GM12878 (cell line): Measurements from ENCODE around the gene PLAGL1. TPM values are rescaled to one million over a fixed set of nuclear protein-coding genes. Genes with fewer than 3 reads are reported as not detected.

Experiments used
- ATAC-seq: fragments of 200-7000 bp; cut with Tn5 transposase; 3 replicates; pipeline ENCODE4 v1.9.1; 2020; ENCODE audit warnings: mild to moderate bottlenecking, moderate library complexity
- BruUV-seq: library from RNA; stranded (reverse); fragments of 400-500 nt; replicated peaks from 2 replicates; lab custom pipeline; 2021; lab: Mats Ljungman, UMichigan
- CTCF ChIA-PET: fragments of 300-600 bp; sonication (Branson Sonifier 250); formaldehyde crosslinking; extraction: SDS; loops from one replicate; lab custom pipeline; 2021; ENCODE audit warnings: inconsistent platforms; lab: Yijun Ruan, JAX
- POLR2A ChIA-PET: fragments of 350-600 bp; formaldehyde crosslinking; extraction: SDS; loops from one replicate; lab custom pipeline; 2021; ENCODE audit warnings: inconsistent platforms; lab: Charles Lee
- RAD21 ChIA-PET: fragments of 300-600 bp; sonication (Branson Sonifier 250); formaldehyde crosslinking; loops from one replicate; lab custom pipeline; 2023; ENCODE audit warnings: antibody characterized with exemption; ENCODE audit not compliant: unreplicated experiment; lab: Charles Lee
- SMC1A ChIA-PET: fragments of 300-600 bp; sonication (Branson Sonifier 250); formaldehyde crosslinking; loops from one replicate; lab custom pipeline; 2023; ENCODE audit not compliant: unreplicated experiment, uncharacterized antibody; lab: Charles Lee
- DNase-seq: peaks from one replicate; pipeline ENCODE4 v3.0.0-alpha.2; 2011; ENCODE audit warnings: low read depth, low spot score
- FAIRE-seq: peaks from 3 replicates; lab custom pipeline; 2011; peaks lifted over from hg19 to GRCh38; lab: Jason Lieb, UNC
- H2AFZ ChIP-seq: 2 replicates; pipeline ENCODE4 v1.6.0; 2011; ENCODE audit warnings: low read depth, low read length, control low read depth; ENCODE audit not compliant: control insufficient read depth
- H3K27ac ChIP-seq: 2 replicates; pipeline ENCODE4 v1.5.1; 2011; ENCODE audit warnings: control low read depth; ENCODE audit not compliant: control insufficient read depth, insufficient read depth
- H3K27me3 ChIP-seq, 2 experiments: replicated peaks in 1 of 2; 2 replicates each; pipeline versions ENCODE4 v1.6.0 to v1.6.1; 2011; ENCODE audit warnings: low read length in 1 of 2; ENCODE audit not compliant: control insufficient read depth in 2 of 2, insufficient read depth in 2 of 2
- H3K36me3 ChIP-seq, 2 experiments: 2 replicates each; pipeline ENCODE4 v1.5.1; 2011; ENCODE audit warnings: low read length in 1 of 2; ENCODE audit not compliant: control insufficient read depth in 2 of 2, insufficient read depth in 2 of 2
- H3K4me1 ChIP-seq: 2 replicates; pipeline ENCODE4 v1.6.1; 2011; ENCODE audit warnings: mild to moderate bottlenecking, low read length, moderate library complexity, mixed read lengths; ENCODE audit not compliant: control insufficient read depth, insufficient read depth
- H3K4me2 ChIP-seq: 2 replicates; pipeline ENCODE4 v1.6.0; 2011; ENCODE audit warnings: control low read depth; ENCODE audit not compliant: control insufficient read depth, insufficient read depth
- H3K4me3 ChIP-seq: fragments of 200-600 bp; sonication (generic); 2 replicates; pipeline ENCODE4 v1.5.1; 2016
- H3K79me2 ChIP-seq: 2 replicates; pipeline ENCODE4 v1.6.0; 2011; ENCODE audit warnings: low read length; ENCODE audit not compliant: control insufficient read depth, insufficient read depth
- H3K9ac ChIP-seq: 2 replicates; pipeline ENCODE4 v1.8.0; 2011; ENCODE audit warnings: low read length, control low read depth, mixed read lengths; ENCODE audit not compliant: control insufficient read depth, insufficient read depth
- H3K9me3 ChIP-seq: replicated peaks from 3 replicates; pipeline ENCODE4 v1.5.1; 2011; ENCODE audit warnings: mild to moderate bottlenecking, low read length; ENCODE audit not compliant: control insufficient read depth, insufficient read depth
- H4K20me1 ChIP-seq: 2 replicates; pipeline ENCODE4 v1.6.0; 2011; ENCODE audit not compliant: control insufficient read depth, insufficient read depth
- BRCA1 ChIP-seq: IDR thresholded peaks from 2 replicates; pipeline ENCODE4 v1.6.1; 2011; ENCODE audit warnings: low read depth, low read length, improper control_type of control experiment
- CBX3 ChIP-seq: fragments of 200-600 bp; sonication (generic); IDR thresholded peaks from 2 replicates; pipeline ENCODE4 v1.6.1; 2016; ENCODE audit warnings: low read depth, borderline replicate concordance
- CHD2 ChIP-seq: IDR thresholded peaks from 2 replicates; pipeline ENCODE4 v1.6.1; 2011; ENCODE audit warnings: low read depth, low read length, improper control_type of control experiment, borderline replicate concordance
- IKZF1 ChIP-seq: fragments of 450-650 bp; conservative IDR thresholded peaks from 2 replicates; pipeline ENCODE4 v1.6.1; 2017; ENCODE audit warnings: antibody characterized with exemption, mild to moderate bottlenecking
- MTA3 ChIP-seq: IDR thresholded peaks from 2 replicates; pipeline ENCODE4 v1.6.1; 2012; ENCODE audit warnings: low read length, inconsistent platforms, borderline replicate concordance
- MXI1 ChIP-seq: fragments of 150-350 bp; IDR thresholded peaks from 2 replicates; pipeline ENCODE4 v1.6.1; 2011; ENCODE audit warnings: low read depth, mild to moderate bottlenecking, inconsistent platforms, low read length, improper control_type of control experiment
- NR2C1 ChIP-seq: fragments of 450-650 bp; IDR thresholded peaks from 2 replicates; pipeline ENCODE4 v1.6.1; 2017; ENCODE audit warnings: antibody characterized with exemption, mild to moderate bottlenecking, moderate library complexity
- NR2F1 ChIP-seq: fragments of 450-650 bp; conservative IDR thresholded peaks from 2 replicates; pipeline ENCODE4 v1.6.1; 2017; ENCODE audit warnings: mild to moderate bottlenecking
- RELA ChIP-seq: fragments of 450-650 bp; IDR thresholded peaks from 2 replicates; pipeline ENCODE4 v1.8.0; 2014; ENCODE audit warnings: borderline replicate concordance; ENCODE audit not compliant: partially characterized antibody
- TBL1XR1 ChIP-seq: IDR thresholded peaks from 2 replicates; pipeline ENCODE4 v1.6.1; 2012; ENCODE audit warnings: low read depth, low read length, improper control_type of control experiment
- YBX1 ChIP-seq: fragments of 450-650 bp; IDR thresholded peaks from 2 replicates; pipeline ENCODE4 v1.6.1; 2016; ENCODE audit warnings: antibody characterized with exemption
- ZNF207 ChIP-seq: fragments of 450-650 bp; IDR thresholded peaks from 2 replicates; pipeline ENCODE4 v1.6.1; 2014; ENCODE audit warnings: antibody characterized with exemption, mild to moderate bottlenecking, borderline replicate concordance
- WGBS: methylation state at CpG from one replicate; pipeline ENCODE4 v1.1.6; 2016; ENCODE audit warnings: low lambda C conversion rate; ENCODE audit not compliant: insufficient replicate concordance, insufficient coverage; ENCODE audit errors: missing lambda C conversion rate; 5-methylcytosine and 5-hydroxymethylcytosine counted together
- in situ Hi-C: fragments of 300-500 bp; cut with MboI; formaldehyde crosslinking; loops from 9 replicates; pipeline ENCODE4 v1.14.3; 2018; ENCODE audit warnings: mixed read lengths
- intact Hi-C: fragments of 100-400 bp; cut with micrococcal nuclease; formaldehyde crosslinking; loops from one replicate; pipeline ENCODE4 v1.14.2; 2022; ENCODE audit not compliant: unreplicated experiment
- polyA plus RNA-seq, 11 experiments: library from polyadenylated mRNA; depleted of rRNA in 4 of 11; unstranded in 6 of 11; stranded (reverse) in 5 of 11; fragments of >200 nt; fragmentation: Nextera tagmentation in 4 of 11; fragmentation: Illumina TruSeq in 1 of 11; extraction: Ambion mirVana in 4 of 11; extraction: Trizol in 1 of 11; gene quantifications; 1 replicate in 1 of 11; 2 replicates in 10 of 11; pipeline versions ENCODE4 v1.2.1 to v1.2.3, GENCODE V29; 2011 to 2016; ENCODE audit warnings: inconsistent platforms in 2 of 11, missing spikeins in 2 of 11, low read depth in 1 of 11
- total RNA-seq, 4 experiments: library from RNA; depleted of rRNA in 3 of 4; stranded (reverse); fragments of >200 nt in 3 of 4; fragmentation: Illumina TruSeq in 1 of 4; extraction: Trizol in 1 of 4; gene quantifications; 2 replicates each; pipeline versions ENCODE4 v1.2.1 to v1.2.3, GENCODE V29; 2013 to 2021
- TF ChIP-seq, protein P1 (sequence below): fragments of 450-650 bp; formaldehyde crosslinking; IDR thresholded peaks from 2 replicates; pipeline ENCODE4 v1.4.0; 2020; ENCODE audit warnings: mild to moderate bottlenecking, moderate library complexity
- TF ChIP-seq, protein P2 (sequence below): fragments of 450-650 bp; IDR thresholded peaks from 2 replicates; pipeline ENCODE4 v1.6.1; 2014; ENCODE audit warnings: mild to moderate bottlenecking

The PLAGL1 gene
- total and polyA plus RNA-seq, 10 of the 15 experiments (the other 5 are each of a cell fraction or from before 2014, with no cell fraction given): 2.6 to 19.1 (median 5.7) TPM

DNA sequence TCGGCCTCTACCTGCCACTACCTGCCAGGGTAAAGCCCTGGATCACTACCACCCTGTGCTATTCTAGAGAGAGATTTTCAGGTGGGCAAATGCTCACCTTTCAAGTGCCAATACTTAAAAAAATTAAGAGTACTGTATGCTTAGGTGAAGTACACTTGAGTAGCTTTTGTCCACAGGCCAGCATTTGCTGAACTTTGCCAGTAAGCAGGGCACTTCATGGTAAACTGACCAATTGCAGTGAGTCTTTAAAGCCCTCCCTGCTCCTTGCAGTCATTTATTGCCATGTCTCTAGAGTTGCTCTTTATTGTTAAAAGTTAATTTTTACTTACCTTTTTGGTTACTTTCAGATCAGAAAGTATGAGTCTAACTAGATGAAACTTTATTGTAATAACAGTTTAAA lies 58.5 kb downstream of the PLAGL1 start (continued):
- TF ChIP-seq TBL1XR1 (no peak), IKZF1 (no peak), RELA (no peak)

DNA sequence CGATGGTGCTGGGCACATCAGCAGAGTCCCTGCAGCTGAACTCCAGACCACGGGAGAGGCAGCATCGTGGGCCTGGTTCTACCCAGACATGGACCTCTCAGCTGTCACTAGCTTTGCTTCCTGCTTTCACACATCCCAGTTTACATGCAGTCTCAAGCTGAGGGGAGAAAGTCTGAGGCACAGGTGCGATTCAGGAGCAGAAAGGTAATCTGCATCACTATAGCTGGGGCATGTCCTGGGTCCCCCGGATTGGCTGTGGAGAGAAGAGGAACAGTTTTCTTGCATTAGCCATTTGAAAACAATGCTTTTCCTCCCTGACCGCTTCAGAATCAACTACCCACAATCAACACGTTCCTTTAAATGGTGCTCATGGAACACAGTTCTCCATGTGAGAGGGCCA lies 59.9 kb downstream of the PLAGL1 start:
- in situ Hi-C loops (loop anchor here (10.0 kb wide), 1 partner anchor 277 kb away; no protein-coding TSS in a partner anchor), intact Hi-C loops (no loop called here)
- no peaks in the 10 kb centered on the region; a peak in 1 of 4 replicates for H3K36me3 ChIP-seq
- H3K9me3 ChIP-seq: no peaks in the 10 kb centered on the region
- POLR2A ChIA-PET: no interaction called here
- TF ChIP-seq CHD2: no peak
- TF ChIP-seq, protein P1, sequence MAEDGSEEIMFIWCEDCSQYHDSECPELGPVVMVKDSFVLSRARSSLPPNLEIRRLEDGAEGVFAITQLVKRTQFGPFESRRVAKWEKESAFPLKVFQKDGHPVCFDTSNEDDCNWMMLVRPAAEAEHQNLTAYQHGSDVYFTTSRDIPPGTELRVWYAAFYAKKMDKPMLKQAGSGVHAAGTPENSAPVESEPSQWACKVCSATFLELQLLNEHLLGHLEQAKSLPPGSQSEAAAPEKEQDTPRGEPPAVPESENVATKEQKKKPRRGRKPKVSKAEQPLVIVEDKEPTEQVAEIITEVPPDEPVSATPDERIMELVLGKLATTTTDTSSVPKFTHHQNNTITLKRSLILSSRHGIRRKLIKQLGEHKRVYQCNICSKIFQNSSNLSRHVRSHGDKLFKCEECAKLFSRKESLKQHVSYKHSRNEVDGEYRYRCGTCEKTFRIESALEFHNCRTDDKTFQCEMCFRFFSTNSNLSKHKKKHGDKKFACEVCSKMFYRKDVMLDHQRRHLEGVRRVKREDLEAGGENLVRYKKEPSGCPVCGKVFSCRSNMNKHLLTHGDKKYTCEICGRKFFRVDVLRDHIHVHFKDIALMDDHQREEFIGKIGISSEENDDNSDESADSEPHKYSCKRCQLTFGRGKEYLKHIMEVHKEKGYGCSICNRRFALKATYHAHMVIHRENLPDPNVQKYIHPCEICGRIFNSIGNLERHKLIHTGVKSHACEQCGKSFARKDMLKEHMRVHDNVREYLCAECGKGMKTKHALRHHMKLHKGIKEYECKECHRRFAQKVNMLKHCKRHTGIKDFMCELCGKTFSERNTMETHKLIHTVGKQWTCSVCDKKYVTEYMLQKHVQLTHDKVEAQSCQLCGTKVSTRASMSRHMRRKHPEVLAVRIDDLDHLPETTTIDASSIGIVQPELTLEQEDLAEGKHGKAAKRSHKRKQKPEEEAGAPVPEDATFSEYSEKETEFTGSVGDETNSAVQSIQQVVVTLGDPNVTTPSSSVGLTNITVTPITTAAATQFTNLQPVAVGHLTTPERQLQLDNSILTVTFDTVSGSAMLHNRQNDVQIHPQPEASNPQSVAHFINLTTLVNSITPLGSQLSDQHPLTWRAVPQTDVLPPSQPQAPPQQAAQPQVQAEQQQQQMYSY: no peak
- no peak for TF ChIP-seq NR2F1
- TF ChIP-seq, protein P2, sequence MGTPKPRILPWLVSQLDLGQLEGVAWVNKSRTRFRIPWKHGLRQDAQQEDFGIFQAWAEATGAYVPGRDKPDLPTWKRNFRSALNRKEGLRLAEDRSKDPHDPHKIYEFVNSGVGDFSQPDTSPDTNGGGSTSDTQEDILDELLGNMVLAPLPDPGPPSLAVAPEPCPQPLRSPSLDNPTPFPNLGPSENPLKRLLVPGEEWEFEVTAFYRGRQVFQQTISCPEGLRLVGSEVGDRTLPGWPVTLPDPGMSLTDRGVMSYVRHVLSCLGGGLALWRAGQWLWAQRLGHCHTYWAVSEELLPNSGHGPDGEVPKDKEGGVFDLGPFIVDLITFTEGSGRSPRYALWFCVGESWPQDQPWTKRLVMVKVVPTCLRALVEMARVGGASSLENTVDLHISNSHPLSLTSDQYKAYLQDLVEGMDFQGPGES: no peak
- no peak for TF ChIP-seq MTA3
- no peak for TF ChIP-seq YBX1
- no peak for TF ChIP-seq NR2C1
- no peak for TF ChIP-seq CBX3
- no peak for TF ChIP-seq MXI1
- no peak for TF ChIP-seq ZNF207
- TF ChIP-seq BRCA1: no peak
- H3K9ac ChIP-seq: no peak overlapping the region
- no peaks in the 10 kb centered on the region for H3K4me1 ChIP-seq
- SMC1A ChIA-PET: interaction anchor here (1.0 kb wide), 1 partner anchor 104 kb away, joined by 3 read pairs; no protein-coding TSS in a partner anchor
- 90% methylated on average over 7 of the region's 7 CpGs for WGBS
- H4K20me1 ChIP-seq: no peaks in the 10 kb centered on the region
- FAIRE-seq (no peak), ATAC-seq (no peak), DNase-seq (no peak)
- RAD21 ChIA-PET: interaction anchor here (2.0 kb wide), 1 partner anchor 9 kb away, joined by 5 read pairs; no protein-coding TSS in a partner anchor
- H3K27me3 ChIP-seq: no peaks in the 10 kb centered on the region
- no peak overlapping the region for H2AFZ ChIP-seq
- CTCF ChIA-PET: interaction anchor here (1.1 to 4.6 kb wide), 2 partner anchors 9 to 140 kb away, joined by 3 to 35 read pairs; no protein-coding TSS in a partner anchor
- no peak overlapping the region for H3K4me2 ChIP-seq
- no peak overlapping the region for H3K27ac ChIP-seq
- H3K79me2 ChIP-seq: no peaks in the 10 kb centered on the region
- no TSS peak for BruUV-seq
- no peak overlapping the region for H3K4me3 ChIP-seq
